Measurements from ENCODE around the gene EFNA5.

EFNA5 gene

GRCh38 chr5:107478068-107478641, 192.6 kb downstream of the EFNA5 start:
- no peak for TF ChIP-seq CTCF (IDR thresholded peaks at IDR 0.05; ENCODE audit: low read depth, low read length, missing control alignments)
- DNase-seq (ENCODE audit: low read depth): no peak
- in situ Hi-C loops (cut with HindIII; ENCODE audit: low sequenced_read_pairs): no loop called here
- H3K4me3 ChIP-seq (ENCODE audit: low read depth, low read length): no peak overlapping the region

- H3K4me3 ChIP-seq (ENCODE audit: low read depth, low read length): no peak overlapping the region
- DNase-seq (ENCODE audit: low read depth): no peak
- TF ChIP-seq CTCF (IDR thresholded peaks at IDR 0.05; ENCODE audit: low read depth, low read length, missing control alignments): no peak
- in situ Hi-C loops (cut with HindIII; ENCODE audit: low sequenced_read_pairs): no loop called here
These were observed 193.2 kb downstream of the EFNA5 start for GRCh38 chr5:107477492-107477891.

- no peak for DNase-seq (ENCODE audit: low read depth)
- TF ChIP-seq CTCF (IDR thresholded peaks at IDR 0.05; ENCODE audit: low read depth, low read length, missing control alignments): no peak
- in situ Hi-C loops (cut with HindIII; ENCODE audit: low sequenced_read_pairs): no loop called here
- H3K4me3 ChIP-seq (ENCODE audit: low read depth, low read length): no peak overlapping the region
These were observed 194.0 kb downstream of the EFNA5 start for GRCh38 chr5:107476783-107477182.

GRCh38 chr5:107474716-107475489, 195.8 kb downstream of the EFNA5 start:
- DNase-seq (ENCODE audit: low read depth): no peak
- TF ChIP-seq CTCF (IDR thresholded peaks at IDR 0.05; ENCODE audit: low read depth, low read length, missing control alignments): no peak
- H3K4me3 ChIP-seq (ENCODE audit: low read depth, low read length): no peak overlapping the region
- in situ Hi-C loops (cut with HindIII; ENCODE audit: low sequenced_read_pairs): loop anchor here (5.0 kb wide), 1 partner anchor 98 kb away; no protein-coding TSS in a partner anchor

GRCh38 chr5:107474361-107474715, 196.4 kb downstream of the EFNA5 start:
- in situ Hi-C loops (cut with HindIII; ENCODE audit: low sequenced_read_pairs): loop anchor here (5.0 kb wide), 1 partner anchor 97 kb away; no protein-coding TSS in a partner anchor

GRCh38 chr5:107472620-107473064, 198.1 kb downstream of the EFNA5 start:
- DNase-seq (ENCODE audit: low read depth): no peak
- H3K4me3 ChIP-seq (ENCODE audit: low read depth, low read length): no peak overlapping the region
- no peak for TF ChIP-seq CTCF (IDR thresholded peaks at IDR 0.05; ENCODE audit: low read depth, low read length, missing control alignments)
- in situ Hi-C loops (cut with HindIII; ENCODE audit: low sequenced_read_pairs): loop anchor here (5.0 kb wide), 1 partner anchor 95 kb away; no protein-coding TSS in a partner anchor

More at GRCh38 chr5:107474361-107474715, 196.4 kb downstream of the EFNA5 start:
- no peak for TF ChIP-seq CTCF (IDR thresholded peaks at IDR 0.05; ENCODE audit: low read depth, low read length, missing control alignments)
- DNase-seq (ENCODE audit: low read depth): no peak
- no peak overlapping the region for H3K4me3 ChIP-seq (ENCODE audit: low read depth, low read length)

Data from astrocyte of the cerebellum (primary cell).